Head of caudate nucleus (tissue), 42 donors: Measurements from ENCODE around the gene PER2.
A peak's percentile ranks its signal among the peaks of the same experiment; 100 is the strongest.

Experiments used
- DNase-seq, 42 donors: peaks; one replicate each; pipeline versions ENCODE4 v3.0.0 to v3.0.0-alpha.2; 2020 to 2021; ENCODE audit warnings: mixed read lengths in 7 of 42
- intact Hi-C: fragments of 100-400 bp; cut with DNase I; formaldehyde crosslinking; loops from one replicate; pipeline ENCODE4 v1.15.0; 2022

The PER2 gene

GRCh38 chr2:238257786-238258700, 30.4 kb downstream of the PER2 start:
- intact Hi-C loops, result no loop called here
- no peak for DNase-seq

DNA sequence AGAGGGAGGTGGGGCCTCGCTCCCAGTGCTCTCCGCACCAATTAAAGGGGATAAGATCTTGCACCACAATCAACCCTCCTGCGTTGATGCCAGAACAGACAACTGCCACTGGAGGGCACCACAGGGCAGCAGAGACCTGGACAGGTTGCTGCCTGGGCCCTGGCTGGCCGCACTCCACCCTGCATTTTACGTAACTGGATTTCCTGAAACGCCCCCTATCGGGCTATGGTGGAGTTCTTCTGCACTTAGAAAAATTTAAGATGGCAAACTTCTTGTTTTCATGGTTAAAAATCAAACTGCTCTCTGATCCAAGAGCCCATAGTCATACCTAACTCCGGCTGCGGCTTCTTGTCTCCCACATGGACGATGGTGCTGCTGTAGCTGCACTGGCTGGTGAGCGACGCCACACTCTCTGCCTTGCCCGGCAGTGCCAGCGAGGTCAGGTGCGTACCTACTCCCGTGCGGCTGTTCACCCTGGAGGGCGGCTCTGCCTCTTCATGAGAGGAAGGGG, 31.8 kb downstream of the PER2 start:
- intact Hi-C loops, result no loop called here
- DNase-seq, result peak in 30 of 42 donors; percentile 23 to 71 (median 46)

GRCh38 chr2:238256111-238256510, 32.3 kb downstream of the PER2 start:
- DNase-seq, result no peak

GRCh38 chr2:238255636-238256035, 32.8 kb downstream of the PER2 start:
- intact Hi-C loops, result no loop called here
- DNase-seq, result no peak

More at GRCh38 chr2:238256111-238256510, 32.3 kb downstream of the PER2 start:
- intact Hi-C loops, result no loop called here

DNA sequence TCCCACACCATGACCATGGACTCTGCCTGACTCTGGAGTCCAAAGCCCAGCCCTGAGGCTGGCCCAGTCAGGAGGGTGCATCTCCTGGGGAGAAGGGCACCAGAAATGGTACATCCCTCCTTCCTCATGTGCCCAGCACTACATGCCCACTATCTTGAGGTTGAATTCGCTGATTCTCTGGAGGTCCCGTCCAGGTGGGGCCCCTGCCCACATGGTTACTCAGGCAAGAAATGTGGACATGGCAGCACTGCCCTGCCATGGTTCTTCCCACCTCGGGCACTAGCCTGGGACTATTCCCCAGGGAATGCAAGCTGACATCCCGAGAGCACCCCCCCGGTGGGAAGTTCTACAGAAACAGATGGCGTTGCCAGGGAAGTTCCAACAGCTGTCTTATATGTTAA, 33.3 kb downstream of the PER2 start:
- intact Hi-C loops, result no loop called here
- no peak for DNase-seq

DNA sequence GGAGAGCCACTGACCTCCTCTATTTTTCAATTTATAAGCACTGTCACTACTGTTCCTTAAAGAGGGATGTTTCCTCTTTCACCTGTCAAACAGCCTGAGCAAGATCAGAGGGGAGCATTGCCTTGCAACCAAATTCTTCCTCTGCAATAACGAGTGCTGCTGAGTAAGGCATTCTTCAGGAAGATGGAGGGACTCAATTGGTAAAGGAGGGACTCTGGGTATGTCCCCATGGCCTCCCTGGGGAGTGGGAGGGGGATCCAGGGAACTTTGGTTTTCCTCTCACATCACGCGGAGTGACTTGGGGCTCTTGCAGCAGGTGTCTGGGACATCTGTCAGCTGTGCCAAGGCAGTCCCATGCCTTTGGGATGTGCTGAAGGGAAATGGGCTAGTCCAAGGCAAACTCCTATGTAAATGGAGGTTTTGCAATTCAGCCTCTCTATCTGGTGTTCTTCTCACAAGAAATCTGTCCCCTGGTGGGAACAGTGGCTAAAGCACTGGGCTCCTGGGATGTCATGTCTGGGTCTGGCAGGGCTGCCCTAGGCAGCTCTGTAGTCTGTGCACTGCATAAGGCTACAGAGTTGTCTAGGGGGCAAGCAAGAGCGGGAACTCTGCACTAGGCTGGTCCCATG, 34.2 kb downstream of the PER2 start:
- intact Hi-C loops, result no loop called here
- no peak for DNase-seq

DNA sequence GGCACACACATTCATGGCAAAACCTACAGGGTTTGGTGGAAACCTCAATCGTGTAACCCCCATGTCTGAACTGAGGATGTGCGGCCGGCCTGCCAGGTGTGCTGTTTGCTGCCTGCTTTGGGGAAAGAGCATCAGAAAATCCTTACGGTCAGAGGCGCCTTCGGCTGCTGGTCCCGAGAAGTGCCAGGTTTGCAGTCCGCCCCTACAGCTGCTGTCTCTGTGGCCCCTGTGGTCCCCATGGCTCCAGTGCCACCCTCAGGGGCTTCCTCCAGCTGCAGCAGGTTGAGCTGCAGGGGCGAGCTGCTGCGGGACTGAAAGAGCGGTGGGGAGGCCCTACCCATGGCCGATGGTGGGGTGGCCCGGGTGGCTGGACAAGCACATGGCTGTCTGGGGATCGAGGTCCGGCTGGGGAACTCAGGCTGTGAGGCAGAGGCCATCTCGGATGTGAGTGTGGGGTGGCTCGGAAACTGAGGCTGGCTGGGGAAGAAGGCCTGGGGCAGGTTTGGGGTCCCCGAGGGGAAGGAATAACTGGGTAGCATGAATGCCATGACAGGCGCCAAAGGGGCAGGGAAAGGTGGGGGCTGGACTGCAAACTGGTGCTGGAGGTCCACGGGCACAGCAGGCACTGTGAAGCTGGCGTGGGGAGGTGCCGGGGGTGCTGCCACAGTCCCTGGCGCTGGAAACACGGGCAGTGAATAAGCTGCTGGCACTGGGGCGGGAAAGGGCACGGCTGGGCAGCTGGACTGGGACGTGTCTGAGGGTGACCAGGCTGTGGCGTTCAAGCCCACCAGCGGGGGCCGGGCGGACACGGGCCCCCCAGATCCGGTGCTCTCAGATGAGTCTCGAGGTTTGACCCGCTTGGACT, 35.4 kb downstream of the PER2 start:
- no peak for DNase-seq
- intact Hi-C loops, result no loop called here

GRCh38 chr2:238251986-238252385, 36.4 kb downstream of the PER2 start:
- no peak for DNase-seq
- intact Hi-C loops, result no loop called here

- intact Hi-C loops, result no loop called here
Measured at GRCh38 chr2:238251331-238251730, 37.1 kb downstream of the PER2 start.

GRCh38 chr2:238250896-238251295, 37.5 kb downstream of the PER2 start:
- no peak for DNase-seq
- intact Hi-C loops, result no loop called here

More at GRCh38 chr2:238251331-238251730, 37.1 kb downstream of the PER2 start:
- DNase-seq, result no peak

DNA sequence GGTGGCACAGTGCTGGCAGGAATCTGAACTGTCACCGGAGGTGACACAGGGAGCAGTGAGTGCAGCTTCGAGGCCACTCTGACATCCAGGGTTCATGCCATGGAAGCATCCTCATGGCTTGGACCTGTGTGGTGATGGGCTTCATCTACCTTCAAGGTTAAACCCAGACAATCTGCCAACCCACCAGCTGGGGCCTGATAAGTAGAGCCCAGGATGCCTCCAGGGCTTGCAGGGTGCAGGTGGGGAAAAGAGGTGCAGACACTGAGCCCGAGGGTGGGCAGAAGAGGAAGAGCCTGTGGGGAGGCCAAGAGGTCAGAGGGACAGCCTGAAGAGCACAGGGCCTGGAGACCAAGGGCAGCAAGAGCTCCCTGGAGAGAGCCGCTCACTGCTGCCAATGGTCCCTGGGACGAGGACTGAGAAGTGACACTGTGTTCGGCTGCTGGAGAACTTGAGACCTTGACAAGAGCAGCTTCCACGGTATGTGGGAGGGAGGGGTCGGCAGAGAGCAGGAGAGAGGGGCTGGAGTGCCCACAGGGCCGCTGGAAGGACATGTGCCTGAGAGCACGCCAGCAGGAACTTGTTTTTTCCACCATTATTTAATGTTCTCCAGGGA, 40.5 kb downstream of the PER2 start:
- intact Hi-C loops, result no loop called here
- peak in 1 of 42 donors; percentile 6 for DNase-seq

DNA sequence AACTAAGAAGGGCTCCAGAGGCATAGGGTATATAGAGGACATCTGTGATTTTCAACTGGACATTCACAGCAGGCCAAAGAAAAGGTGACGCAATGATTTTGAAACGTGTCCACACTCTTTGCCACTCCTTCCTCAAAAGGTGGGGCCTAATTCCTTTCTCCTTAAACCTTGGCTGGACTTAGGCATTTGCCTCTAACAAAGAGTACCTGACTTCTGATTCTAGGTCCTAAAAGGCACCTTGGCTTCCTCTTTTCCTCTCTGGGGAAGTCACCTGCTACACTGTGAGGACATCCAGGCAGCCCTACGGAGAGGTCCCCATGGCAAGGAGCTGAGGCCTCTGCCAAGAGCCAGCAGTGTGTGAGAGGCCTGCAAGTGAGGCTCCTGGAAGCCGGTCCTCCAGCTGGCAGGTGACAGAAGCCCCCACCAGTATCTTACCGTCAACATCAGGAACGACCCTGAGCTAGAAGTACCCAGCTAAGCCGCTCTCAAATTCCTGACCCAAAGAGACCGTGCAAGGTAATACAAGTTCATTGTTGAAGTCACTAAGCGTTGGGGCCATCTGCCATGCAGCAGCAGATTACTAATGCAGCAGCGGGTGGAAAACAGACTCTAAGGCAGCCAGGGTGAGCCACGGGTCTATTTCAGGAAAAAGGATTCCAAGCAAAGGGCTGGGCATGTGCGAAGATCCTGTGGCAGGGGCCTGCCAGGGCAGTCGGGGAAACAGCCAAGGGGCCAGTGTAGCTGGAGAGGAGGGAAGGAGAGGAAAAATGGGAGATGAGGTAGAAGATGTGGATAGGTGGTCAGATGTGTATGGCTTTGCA, 41.2 kb downstream of the PER2 start:
- intact Hi-C loops, result no loop called here
- DNase-seq, result peak in 1 of 42 donors; percentile 4

DNA sequence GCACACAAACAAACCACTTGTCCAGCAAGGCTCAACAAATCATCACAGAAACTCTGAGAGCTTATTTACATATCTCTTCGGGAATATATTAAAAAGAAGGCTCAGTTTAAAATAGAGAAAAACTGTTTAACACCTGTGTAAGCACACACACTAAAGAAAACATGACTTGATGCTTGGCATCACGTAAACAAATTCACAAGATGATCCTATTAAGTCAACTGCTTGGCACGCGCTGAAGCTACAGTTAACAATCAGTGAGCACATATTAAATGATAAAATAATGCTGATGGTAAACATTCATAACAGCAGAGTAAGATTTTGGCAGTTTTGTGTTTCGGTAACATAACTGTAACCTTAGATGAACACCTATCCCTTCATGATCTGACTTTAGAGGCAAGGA, 44.3 kb downstream of the PER2 start:
- DNase-seq, result no peak
- intact Hi-C loops, result no loop called here

DNA sequence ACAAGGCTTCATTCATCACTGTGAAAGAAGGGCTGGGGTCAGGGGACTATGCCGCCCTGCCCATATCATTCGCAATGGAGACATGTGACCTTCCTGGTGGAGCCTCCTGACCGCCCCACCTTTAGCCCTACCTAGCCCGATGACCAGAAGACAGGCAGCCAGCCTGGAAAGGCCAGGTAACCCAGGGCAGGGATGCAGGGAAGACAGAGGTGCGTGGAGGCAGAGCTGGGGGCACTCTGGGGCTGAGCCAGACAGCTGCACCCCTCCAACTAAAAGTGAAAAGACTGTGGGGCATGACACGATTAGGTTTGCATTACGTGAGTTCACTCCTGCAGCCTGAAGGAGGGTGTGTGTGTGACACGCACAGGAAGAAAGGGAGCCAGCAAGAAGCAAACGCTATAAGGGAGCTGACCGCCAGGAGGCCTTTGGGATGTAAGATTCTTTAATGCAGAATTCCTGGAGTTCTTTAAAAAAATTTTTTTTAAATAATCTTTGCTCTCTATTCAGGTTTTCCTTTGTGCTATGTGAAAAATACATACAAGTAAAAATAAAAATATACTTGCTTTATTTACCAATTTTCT, 44.8 kb downstream of the PER2 start:
- no peak for DNase-seq

GRCh38 chr2:238242731-238243495, 45.5 kb downstream of the PER2 start:
- intact Hi-C loops, result no loop called here
- no peak for DNase-seq

More for the DNA sequence above, 44.8 kb downstream of the PER2 start:
- intact Hi-C loops, result no loop called here

DNA sequence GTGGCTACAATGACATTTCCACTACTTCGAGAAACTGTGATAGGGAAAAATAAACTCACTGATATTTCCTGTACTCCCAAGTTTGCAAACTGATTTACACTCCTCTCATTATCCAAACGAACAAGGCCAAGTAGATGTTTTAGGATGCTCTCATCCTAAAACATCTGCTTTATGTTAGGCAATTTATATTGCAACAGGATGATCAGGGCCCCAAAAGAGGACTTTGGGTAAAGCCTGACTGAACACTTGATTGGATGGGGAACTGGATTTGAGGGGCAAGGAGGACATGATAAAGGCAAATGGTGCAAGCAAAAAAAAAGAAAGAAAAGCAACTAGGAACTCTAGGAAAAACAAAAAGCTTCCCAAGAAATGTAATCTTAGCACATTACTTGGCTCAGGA, 46.4 kb downstream of the PER2 start:
- no peak for DNase-seq
- intact Hi-C loops, result no loop called here
